HG02973 (cell line): ENCODE results near the gene SREBF1.

ENCODE experiments used
- ATAC-seq: cut with Tn5 transposase; IDR thresholded peaks from one replicate; pipeline ENCODE4 v1.9.1; 2021; ENCODE audit warnings: moderate library complexity; ENCODE audit not compliant: unreplicated experiment

The SREBF1 gene

GRCh38 chr17:17766077-17766743 lies 70.6 kb downstream of the SREBF1 start:
- ATAC-seq: no peak

GRCh38 chr17:17765359-17766076 lies 71.3 kb downstream of the SREBF1 start:
- no peak for ATAC-seq

- no peak for ATAC-seq
These were observed 73.1 kb downstream of the SREBF1 start for GRCh38 chr17:17763734-17764133.

- no peak for ATAC-seq
These were observed 73.7 kb downstream of the SREBF1 start for GRCh38 chr17:17763136-17763535.

- no peak for ATAC-seq
These were observed 74.1 kb downstream of the SREBF1 start for GRCh38 chr17:17762744-17763105.
